Lower leg skin (tissue), 3 donors: ENCODE measurements around the gene LAP3.

Experiments used
- POLR2A ChIP-seq, 2 donors: fragments of 450-650 bp; IDR thresholded peaks; one replicate each; pipeline ENCODE4 v1.6.1; 2016 to 2017; ENCODE audit warnings: antibody characterized with exemption in 2 of 2, mild to moderate bottlenecking in 1 of 2, moderate library complexity in 1 of 2
- TF ChIP-seq, protein P1 (sequence below), 3 donors: fragments of 450-650 bp; IDR thresholded peaks; one replicate each; pipeline ENCODE4 v1.5.1; 2016; ENCODE audit warnings: antibody characterized with exemption in 3 of 3, mild to moderate bottlenecking in 3 of 3, moderate library complexity in 2 of 3

DNA sequence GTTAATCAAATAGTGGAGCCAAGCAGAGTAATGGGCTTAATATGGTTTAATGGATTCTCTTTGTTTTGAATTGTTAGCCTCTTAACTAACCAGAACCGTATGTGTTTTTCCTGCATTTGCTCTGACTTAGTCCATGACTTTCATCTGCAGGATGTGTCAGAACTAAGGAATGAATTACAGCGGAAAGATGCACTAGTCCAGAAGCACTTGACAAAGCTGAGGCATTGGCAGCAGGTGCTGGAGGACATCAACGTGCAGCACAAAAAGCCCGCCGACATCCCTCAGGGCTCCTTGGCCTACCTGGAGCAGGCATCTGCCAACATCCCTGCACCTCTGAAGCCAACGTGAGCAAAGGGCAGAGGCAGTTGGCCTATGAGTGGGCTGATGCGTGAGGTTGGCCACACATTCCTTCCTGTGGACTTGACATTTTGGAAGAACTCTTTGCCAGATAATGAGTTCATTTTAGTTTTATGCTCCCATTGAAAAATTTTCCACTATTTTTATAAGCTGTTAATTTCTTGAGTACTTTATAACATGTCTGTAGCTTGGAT, 46.5 kb downstream of the LAP3 start:
- TF ChIP-seq, protein P1, sequence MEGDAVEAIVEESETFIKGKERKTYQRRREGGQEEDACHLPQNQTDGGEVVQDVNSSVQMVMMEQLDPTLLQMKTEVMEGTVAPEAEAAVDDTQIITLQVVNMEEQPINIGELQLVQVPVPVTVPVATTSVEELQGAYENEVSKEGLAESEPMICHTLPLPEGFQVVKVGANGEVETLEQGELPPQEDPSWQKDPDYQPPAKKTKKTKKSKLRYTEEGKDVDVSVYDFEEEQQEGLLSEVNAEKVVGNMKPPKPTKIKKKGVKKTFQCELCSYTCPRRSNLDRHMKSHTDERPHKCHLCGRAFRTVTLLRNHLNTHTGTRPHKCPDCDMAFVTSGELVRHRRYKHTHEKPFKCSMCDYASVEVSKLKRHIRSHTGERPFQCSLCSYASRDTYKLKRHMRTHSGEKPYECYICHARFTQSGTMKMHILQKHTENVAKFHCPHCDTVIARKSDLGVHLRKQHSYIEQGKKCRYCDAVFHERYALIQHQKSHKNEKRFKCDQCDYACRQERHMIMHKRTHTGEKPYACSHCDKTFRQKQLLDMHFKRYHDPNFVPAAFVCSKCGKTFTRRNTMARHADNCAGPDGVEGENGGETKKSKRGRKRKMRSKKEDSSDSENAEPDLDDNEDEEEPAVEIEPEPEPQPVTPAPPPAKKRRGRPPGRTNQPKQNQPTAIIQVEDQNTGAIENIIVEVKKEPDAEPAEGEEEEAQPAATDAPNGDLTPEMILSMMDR (IDR thresholded peaks at IDR 0.05): no peak
- TF ChIP-seq POLR2A (IDR thresholded peaks at IDR 0.05): no peak
